Transverse colon (tissue), 4 donors: Measurements from ENCODE around the gene LSAMP. TPM values are rescaled to one million over a fixed set of nuclear protein-coding genes. Genes with fewer than 3 reads are reported as not detected.

ENCODE experiments used
- DNase-seq: peaks from one replicate; pipeline ENCODE4 v3.0.0-alpha.2; 2019
- H3K27ac ChIP-seq, 4 donors: fragments of 200-600 bp; sonication (generic); 2 replicates each; pipeline ENCODE4 v1.5.1; 2016 to 2018; ENCODE audit warnings: inconsistent platforms in 4 of 4
- H3K27me3 ChIP-seq: fragments of 200-600 bp; sonication (generic); 2 replicates; pipeline ENCODE4 v1.5.1; 2017; ENCODE audit warnings: inconsistent platforms
- H3K36me3 ChIP-seq, 4 donors: fragments of 200-600 bp; sonication (generic); 2 replicates each; pipeline ENCODE4 v1.5.1; 2017 to 2019; ENCODE audit warnings: inconsistent platforms in 4 of 4
- H3K4me1 ChIP-seq, 4 donors: fragments of 200-600 bp; sonication (generic); 2 replicates each; pipeline ENCODE4 v1.5.1; 2017 to 2020; ENCODE audit warnings: inconsistent platforms in 4 of 4
- H3K4me3 ChIP-seq, 4 donors: fragments of 200-600 bp; sonication (generic); 1 replicate in 1 of 4; 2 replicates in 3 of 4; pipeline versions ENCODE4 v1.5.1 to v1.6.1; 2017 to 2019; ENCODE audit warnings: inconsistent platforms in 4 of 4
- H3K9me3 ChIP-seq, 2 donors: fragments of 200-600 bp; sonication (generic); 2 replicates each; pipeline ENCODE4 v1.5.1; 2017 to 2019; ENCODE audit warnings: inconsistent platforms in 2 of 2
- CTCF ChIP-seq, 5 experiments: fragments of 200-600 bp in 3 of 5; fragments of 450-650 bp in 2 of 5; sonication (generic) in 3 of 5; IDR thresholded peaks; 1 replicate in 2 of 5; 2 replicates in 3 of 5; pipeline ENCODE4 v1.5.1; 2016 to 2017; ENCODE audit warnings: antibody characterized with exemption in 5 of 5, inconsistent platforms in 3 of 5, mild to moderate bottlenecking in 2 of 5, moderate library complexity in 1 of 5
- EP300 ChIP-seq: sonication (generic); formaldehyde crosslinking; IDR thresholded peaks from one replicate; pipeline ENCODE4 v1.6.1; 2017; ENCODE audit warnings: antibody characterized with exemption, low read depth
- POLR2A ChIP-seq: fragments of 450-650 bp; IDR thresholded peaks from one replicate; pipeline ENCODE4 v1.6.1; 2016; ENCODE audit warnings: antibody characterized with exemption, mild to moderate bottlenecking, moderate library complexity
- POLR2AphosphoS5 ChIP-seq, 3 donors: sonication (generic); formaldehyde crosslinking; IDR thresholded peaks; one replicate each; pipeline ENCODE4 v1.6.1; 2016; ENCODE audit warnings: antibody characterized with exemption in 3 of 3
- WGBS, 2 donors: methylation state at CpG; one replicate each; pipeline ENCODE4 v1.1.5; 2018; ENCODE audit warnings: low coverage in 1 of 2; 5-methylcytosine and 5-hydroxymethylcytosine counted together
- in situ Hi-C, 4 donors: fragments of 200-750 bp; cut with MboI; loops; one replicate each; pipeline versions ENCODE4 v1.15.0 to v1.15.1; 2017; ENCODE audit warnings: low sequenced_read_pairs in 3 of 4, low pct_ligation_motif_present in 1 of 4, low pct_unique_long_range_greater_than_20kb in 1 of 4
- intact Hi-C: fragments of 100-400 bp; cut with DNase I; formaldehyde crosslinking; loops from one replicate; pipeline ENCODE4 v1.15.1; 2023; ENCODE audit warnings: low total_unique reads
- total RNA-seq, 4 donors: library from RNA; depleted of rRNA; stranded (reverse); fragments of >200 nt; gene quantifications; one replicate each; pipeline ENCODE4 v1.1.0, GENCODE V29; 2016

LSAMP gene
- total RNA-seq, 4 donors from 2014 or later = 3.4 to 8.2 (median 5.4) TPM

- no peak for DNase-seq
- no peaks in the 10 kb centered on the region for H3K4me1 ChIP-seq
- H3K4me3 ChIP-seq = no peak overlapping the region
- no peaks in the 10 kb centered on the region for H3K27me3 ChIP-seq
- no peak for TF ChIP-seq EP300
- no peak for TF ChIP-seq CTCF (IDR thresholded peaks at IDR 0.05)
- TF ChIP-seq POLR2A = no peak
- TF ChIP-seq POLR2AphosphoS5 (IDR thresholded peaks at IDR 0.05) = no peak
- intact Hi-C loops (no loop called here), in situ Hi-C loops (no loop called here)
- 50 to 66% methylated on average over 2 of the region's 2 CpGs for WGBS, 2 donors
- H3K27ac ChIP-seq = no peak overlapping the region
- no peaks in the 10 kb centered on the region for H3K36me3 ChIP-seq
- no peaks in the 10 kb centered on the region for H3K9me3 ChIP-seq
Observed at GRCh38 chr3:116432795-116433194, 12.5 kb downstream of the LSAMP start.

GRCh38 chr3:116429479-116430269, 15.6 kb downstream of the LSAMP start:
- no peaks in the 10 kb centered on the region for H3K9me3 ChIP-seq
- no peak for DNase-seq
- no peaks in the 10 kb centered on the region for H3K4me1 ChIP-seq
- TF ChIP-seq POLR2A (no peak), CTCF (IDR thresholded peaks at IDR 0.05) (no peak), EP300 (no peak), POLR2AphosphoS5 (IDR thresholded peaks at IDR 0.05) (no peak)
- H3K36me3 ChIP-seq = no peaks in the 10 kb centered on the region
- H3K27me3 ChIP-seq = no peaks in the 10 kb centered on the region
- H3K4me3 ChIP-seq = no peak overlapping the region
- in situ Hi-C loops (no loop called here), intact Hi-C loops (no loop called here)
- no peak overlapping the region for H3K27ac ChIP-seq
- WGBS, 2 donors = 89 to 90% methylated on average over 5 to 6 of the region's 6 CpGs

- WGBS, 2 donors = 93 to 95% methylated on average over 6 to 8 of the region's 8 CpGs
- Histone ChIP-seq H3K9me3 (no peaks in the 10 kb centered on the region), H3K36me3 (no peaks in the 10 kb centered on the region), H3K4me3 (no peak overlapping the region), H3K27me3 (no peaks in the 10 kb centered on the region), H3K27ac (no peak overlapping the region), H3K4me1 (peaks cover 0 to 14% (median 3%) of the 10 kb centered on the region in 4 donors)
- no peak for DNase-seq
- intact Hi-C loops (no loop called here), in situ Hi-C loops (no loop called here)
- no peak for TF ChIP-seq CTCF (IDR thresholded peaks at IDR 0.05)
- TF ChIP-seq EP300 = no peak
- TF ChIP-seq POLR2AphosphoS5 (IDR thresholded peaks at IDR 0.05) = no peak
- no peak for TF ChIP-seq POLR2A
Observed at GRCh38 chr3:116426036-116426435, 19.3 kb downstream of the LSAMP start.

- no peak overlapping the region for H3K4me3 ChIP-seq
Observed at GRCh38 chr3:116425126-116425525, 20.2 kb downstream of the LSAMP start.

More at GRCh38 chr3:116425126-116425525, 20.2 kb downstream of the LSAMP start:
- Histone ChIP-seq H3K27ac (no peak overlapping the region), H3K27me3 (no peaks in the 10 kb centered on the region), H3K4me1 (peaks cover 0 to 14% (median 3%) of the 10 kb centered on the region in 4 donors), H3K36me3 (no peaks in the 10 kb centered on the region), H3K9me3 (no peaks in the 10 kb centered on the region)
- TF ChIP-seq POLR2AphosphoS5 (IDR thresholded peaks at IDR 0.05) = no peak
- TF ChIP-seq POLR2A = no peak
- TF ChIP-seq EP300 = no peak
- no peak for TF ChIP-seq CTCF (IDR thresholded peaks at IDR 0.05)
- 54 to 77% methylated on average over 2 of the region's 2 CpGs for WGBS, 2 donors
- intact Hi-C loops (no loop called here), in situ Hi-C loops (no loop called here)
- DNase-seq = no peak
